IMR-90 (cell line): ENCODE data around the gene GARNL3. TPM values are rescaled to one million over a fixed set of nuclear protein-coding genes. Genes with fewer than 3 reads are reported as not detected.

ENCODE experiments used
- ATAC-seq: fragments of 200-7000 bp; cut with Tn5 transposase; 2 replicates; pipeline ENCODE4 v1.9.1; 2020; ENCODE audit warnings: low read depth, mild to moderate bottlenecking, moderate library complexity
- BruUV-seq: library from RNA; stranded (reverse); fragments of 400-500 nt; replicated peaks from 2 replicates; lab custom pipeline; 2021; lab: Mats Ljungman, UMichigan
- CTCF ChIA-PET: fragments of 300-600 bp; formaldehyde crosslinking; extraction: SDS; loops from one replicate; lab custom pipeline; 2021; ENCODE audit warnings: antibody characterized with exemption; lab: Yijun Ruan, JAX
- POLR2A ChIA-PET: fragments of 300-600 bp; sonication (Branson Sonifier 250); formaldehyde crosslinking; loops from one replicate; lab custom pipeline; 2022; ENCODE audit warnings: antibody characterized with exemption; ENCODE audit not compliant: unreplicated experiment; lab: Charles Lee
- DNase-seq: peaks from one replicate; pipeline ENCODE4 v3.0.0; 2013
- H2AFZ ChIP-seq: replicated peaks from 2 replicates; pipeline ENCODE3; 2013; ENCODE audit warnings: low read length, mild to moderate bottlenecking; ENCODE audit not compliant: poor library complexity
- H2AK5ac ChIP-seq: 2 replicates; pipeline ENCODE4 v1.6.1; 2013; ENCODE audit warnings: low read depth, low read length, inconsistent platforms
- H2AK9ac ChIP-seq: replicated peaks from 2 replicates; pipeline ENCODE3; 2013; ENCODE audit warnings: mild to moderate bottlenecking, low read depth, low read length, moderate library complexity; ENCODE audit not compliant: poor library complexity
- H2BK120ac ChIP-seq: 2 replicates; pipeline ENCODE4 v1.6.1; 2013; ENCODE audit warnings: low read depth, low read length, inconsistent platforms
- H2BK15ac ChIP-seq: 3 replicates; pipeline ENCODE4 v1.6.1; 2013; ENCODE audit warnings: low read depth, low read length, inconsistent platforms
- H2BK20ac ChIP-seq: 2 replicates; pipeline ENCODE4 v1.6.1; 2013; ENCODE audit warnings: low read depth, mild to moderate bottlenecking, inconsistent platforms, low read length, moderate library complexity
- H2BK5ac ChIP-seq: 2 replicates; pipeline ENCODE4 v1.6.1; 2013; ENCODE audit warnings: mild to moderate bottlenecking, low read depth, low read length, inconsistent platforms; ENCODE audit not compliant: poor library complexity, severe bottlenecking
- H3K14ac ChIP-seq: replicated peaks from 2 replicates; pipeline ENCODE4 v1.6.1; 2013; ENCODE audit warnings: low read depth, low read length, inconsistent platforms
- H3K18ac ChIP-seq: 2 replicates; pipeline ENCODE4 v1.6.1; 2013; ENCODE audit warnings: low read depth, low read length, control low read depth
- H3K23ac ChIP-seq: 2 replicates; pipeline ENCODE4 v1.6.1; 2013; ENCODE audit warnings: low read depth, low read length, inconsistent platforms
- H3K27ac ChIP-seq: 2 replicates; pipeline ENCODE4 v1.5.1; 2013; ENCODE audit warnings: mild to moderate bottlenecking, control low read depth, low read length; ENCODE audit not compliant: insufficient read depth
- H3K27me3 ChIP-seq: 2 replicates; pipeline ENCODE4 v1.6.1; 2013; ENCODE audit warnings: low read length; ENCODE audit not compliant: control insufficient read depth, insufficient read depth
- H3K36me3 ChIP-seq: 2 replicates; pipeline ENCODE4 v1.6.1; 2013; ENCODE audit warnings: low read length, mixed read lengths; ENCODE audit not compliant: control insufficient read depth, insufficient read depth
- H3K4ac ChIP-seq: 2 replicates; pipeline ENCODE4 v1.6.1; 2013; ENCODE audit warnings: low read depth, low read length, inconsistent platforms
- H3K4me1 ChIP-seq: 2 replicates; pipeline ENCODE4 v1.6.1; 2013; ENCODE audit warnings: low read length, mixed read lengths; ENCODE audit not compliant: control insufficient read depth, insufficient read depth
- H3K4me2 ChIP-seq: 2 replicates; pipeline ENCODE4 v1.6.1; 2013; ENCODE audit warnings: low read depth, mild to moderate bottlenecking, control low read depth, low read length, moderate library complexity
- H3K4me3 ChIP-seq: 2 replicates; pipeline ENCODE4 v1.5.1; 2013; ENCODE audit warnings: low read depth, mild to moderate bottlenecking, control low read depth, low read length, moderate library complexity; ENCODE audit not compliant: insufficient read depth
- H3K56ac ChIP-seq: 2 replicates; pipeline ENCODE4 v1.6.1; 2013; ENCODE audit warnings: low read length, inconsistent platforms; ENCODE audit not compliant: insufficient read depth; ENCODE audit errors: extremely low read depth
- H3K79me1 ChIP-seq, 2 experiments: 2 replicates each; pipeline ENCODE4 v1.6.1; 2013; ENCODE audit warnings: low read length in 2 of 2, inconsistent platforms in 1 of 2, low read depth in 1 of 2
- H3K9ac ChIP-seq: 2 replicates; pipeline ENCODE4 v1.6.1; 2013; ENCODE audit warnings: low read depth, low read length, control low read depth
- H3K9me1 ChIP-seq: 2 replicates; pipeline ENCODE4 v1.6.1; 2013; ENCODE audit warnings: low read length, inconsistent platforms; ENCODE audit not compliant: insufficient read depth
- H3K9me3 ChIP-seq: 2 replicates; pipeline ENCODE4 v1.6.1; 2013; ENCODE audit warnings: low read length; ENCODE audit not compliant: control insufficient read depth, insufficient read depth
- H4K20me1 ChIP-seq: 2 replicates; pipeline ENCODE4 v1.6.1; 2013; ENCODE audit warnings: low read length, inconsistent platforms; ENCODE audit not compliant: insufficient read depth
- H4K5ac ChIP-seq: 2 replicates; pipeline ENCODE4 v1.6.1; 2013; ENCODE audit warnings: mild to moderate bottlenecking, low read depth, low read length, control low read depth
- H4K8ac ChIP-seq, 2 experiments: 2 replicates each; pipeline ENCODE4 v1.6.1; 2013; ENCODE audit warnings: low read depth in 2 of 2, low read length in 2 of 2, control low read depth in 1 of 2, inconsistent platforms in 1 of 2
- H4K91ac ChIP-seq: 2 replicates; pipeline ENCODE4 v1.6.1; 2013; ENCODE audit warnings: low read depth, low read length, inconsistent platforms; ENCODE audit not compliant: insufficient read depth
- BHLHE40 ChIP-seq: fragments of 150-350 bp; IDR thresholded peaks from 2 replicates; pipeline ENCODE4 v1.6.1; 2016; ENCODE audit warnings: mild to moderate bottlenecking, low read depth, low read length
- CEBPB ChIP-seq: IDR thresholded peaks from 2 replicates; pipeline ENCODE4 v1.6.1; 2012; ENCODE audit warnings: low read depth, low read length, improper control_type of control experiment
- CHD1 ChIP-seq: IDR thresholded peaks from 2 replicates; pipeline ENCODE4 v1.6.1; 2012; ENCODE audit warnings: low read depth, low read length, improper control_type of control experiment
- CTCF ChIP-seq: conservative IDR thresholded peaks from 2 replicates; pipeline ENCODE4 v1.5.1; 2012; ENCODE audit warnings: mild to moderate bottlenecking, low read depth, low read length, improper control_type of control experiment
- ELK1 ChIP-seq: fragments of 150-350 bp; IDR thresholded peaks from 2 replicates; pipeline ENCODE4 v1.6.1; 2016; ENCODE audit warnings: low read depth, mild to moderate bottlenecking, low read length, moderate library complexity, borderline replicate concordance
- FOS ChIP-seq: fragments of 150-350 bp; IDR thresholded peaks from 2 replicates; pipeline ENCODE4 v1.6.1; 2016; ENCODE audit warnings: low read depth, low read length
- MAZ ChIP-seq: IDR thresholded peaks from 2 replicates; pipeline ENCODE4 v1.6.1; 2012; ENCODE audit warnings: low read depth, mild to moderate bottlenecking, low read length, improper control_type of control experiment, moderate library complexity, borderline replicate concordance
- MXI1 ChIP-seq: IDR thresholded peaks from 2 replicates; pipeline ENCODE4 v1.6.1; 2012; ENCODE audit warnings: low read depth, mild to moderate bottlenecking, low read length, moderate library complexity, borderline replicate concordance
- NFE2L2 ChIP-seq: fragments of 150-350 bp; IDR thresholded peaks from 2 replicates; pipeline ENCODE4 v1.6.1; 2016; ENCODE audit warnings: low read depth, mild to moderate bottlenecking, low read length
- POLR2A ChIP-seq: IDR thresholded peaks from 2 replicates; pipeline ENCODE4 v1.6.1; 2012; ENCODE audit warnings: mild to moderate bottlenecking, low read depth, low read length
- RAD21 ChIP-seq: IDR thresholded peaks from 2 replicates; pipeline ENCODE4 v1.6.1; 2012; ENCODE audit warnings: low read length, improper control_type of control experiment
- RCOR1 ChIP-seq: IDR thresholded peaks from 2 replicates; pipeline ENCODE4 v1.6.1; 2012; ENCODE audit warnings: mild to moderate bottlenecking, low read length, improper control_type of control experiment; ENCODE audit not compliant: insufficient replicate concordance
- RFX5 ChIP-seq: IDR thresholded peaks from 2 replicates; pipeline ENCODE4 v1.8.0; 2012; ENCODE audit warnings: low read depth, mild to moderate bottlenecking, low read length, moderate library complexity
- SMC3 ChIP-seq: fragments of 150-350 bp; IDR thresholded peaks from 2 replicates; pipeline ENCODE4 v1.6.1; 2016; ENCODE audit warnings: low read depth, mild to moderate bottlenecking, antibody characterized with exemption, low read length, moderate library complexity
- WGBS, 2 experiments: methylation state at CpG; one replicate each; pipeline versions ENCODE4 v1.1.5 to v1.1.7; 2013; ENCODE audit warnings: missing lambda C conversion rate in 2 of 2; ENCODE audit not compliant: insufficient read length in 1 of 2; ENCODE audit errors: extremely low coverage in 2 of 2; 5-methylcytosine and 5-hydroxymethylcytosine counted together
- dilution Hi-C: fragments of 300-500 bp; cut with HindIII; formaldehyde crosslinking; loops from one replicate; pipeline ENCODE4 v1.14.3; 2018; ENCODE audit warnings: low sequenced_read_pairs; ENCODE audit not compliant: unreplicated experiment
- in situ Hi-C: fragments of 300-500 bp; cut with MboI; formaldehyde crosslinking; loops from 3 replicates; pipeline ENCODE4 v1.14.3; 2019; ENCODE audit warnings: low sequenced_read_pairs, inconsistent platforms, mixed read lengths
- intact Hi-C: fragments of 100-400 bp; cut with micrococcal nuclease; formaldehyde crosslinking; loops from 2 replicates; pipeline ENCODE4 v1.10.0; 2022
- polyA plus RNA-seq, 3 experiments: library from polyadenylated mRNA; depleted of rRNA; stranded (reverse); fragments of >200 nt; gene quantifications; 2 replicates each; pipeline ENCODE4 v1.2.3, GENCODE V29; 2012; ENCODE audit warnings: low replicate concordance in 1 of 3
- total RNA-seq: library from RNA; depleted of rRNA; stranded (reverse); fragments of >200 nt; gene quantifications from 2 replicates; pipeline ENCODE4 v1.2.3, GENCODE V29; 2012

The GARNL3 gene
- total and polyA plus RNA-seq, 2 of the 4 experiments (the other 2 are of a cell fraction), result 1.9 to 5.0 TPM

- DNase-seq (peak; percentile 78), ATAC-seq (peak; percentile 52)
- Histone ChIP-seq H4K91ac (no peak overlapping the region), H3K23ac (no peak overlapping the region), H2AK5ac (no peak overlapping the region), H3K4me1 (peaks cover 2% of the 10 kb centered on the region), H3K36me3 (0 out of 2 replicates have a peak, but pooled peaks cover 2% of the 10 kb centered on the region), H3K14ac (no peak overlapping the region), H4K8ac (no peak overlapping the region), H3K79me1 (peaks cover 4 to 8% of the 10 kb centered on the region in 2 experiments), H2BK20ac (no peak overlapping the region), H4K20me1 (no peaks in the 10 kb centered on the region), H2AFZ (peak overlapping the region; percentile 40), H3K56ac (no peak overlapping the region), H3K27ac (no peak overlapping the region), H3K4ac (no peak overlapping the region), H2BK15ac (no peak overlapping the region), H2AK9ac (no peak overlapping the region), H3K9me3 (no peaks in the 10 kb centered on the region), H3K27me3 (no peaks in the 10 kb centered on the region), H2BK120ac (no peak overlapping the region), H3K4me3 (no peak overlapping the region), H3K4me2 (no peak overlapping the region), H2BK5ac (no peak overlapping the region), H3K18ac (no peak overlapping the region), H3K9ac (no peak overlapping the region), H4K5ac (no peak overlapping the region), H3K9me1 (peaks cover 9% of the 10 kb centered on the region; the same call in 1 of the 2 replicates)
- ChIA-PET CTCF (interaction anchor here (1.5 kb wide), 1 partner anchor 212 kb away, joined by 3 read pairs; no protein-coding TSS in a partner anchor), POLR2A (interaction anchor here (0.6 kb wide), 1 partner anchor 10 kb away, joined by 3 read pairs; no protein-coding TSS in a partner anchor)
- intact Hi-C loops (no loop called here), dilution Hi-C loops (no loop called here), in situ Hi-C loops (no loop called here)
- BruUV-seq, result no TSS peak
- WGBS, 2 experiments, result 75% methylated on average over 6 of the region's 15 CpGs; no CpG with 5 or more reads in 1 of the 2 experiments
- TF ChIP-seq RAD21 (no peak), RFX5 (no peak), NFE2L2 (no peak), MAZ (no peak), FOS (no peak), CTCF (no peak), RCOR1 (no peak), SMC3 (no peak), POLR2A (no peak), MXI1 (no peak), ELK1 (no peak), CHD1 (no peak), BHLHE40 (no peak), CEBPB (no peak)
Measured at GRCh38 chr9:127417131-127418036, 152.8 kb downstream of the GARNL3 start.
